Kidney glomerular epithelial cell (primary cell): Measurements from ENCODE around the gene EHD2.
A peak's percentile ranks its signal among the peaks of the same experiment; 100 is the strongest.
"Not testable (repeated sequence)": the region's sequence is repeated elsewhere in the genome, so short reads cannot be mapped to it uniquely, and the experiment has no call there.

Source experiments
- DNase-seq: peaks from one replicate; lab custom pipeline; 2025; lab: John Stamatoyannopoulos, UW

The EHD2 gene

GRCh38 chr19:47713046-47714021 lies at the start of gene EHD2:
TSS of gene EHD2 (plus strand) at chr19:47713422. CDS start at chr19:47716613, 3,191 bp downstream.
- peak; percentile 28 for DNase-seq

- DNase-seq, result peak; percentile 39
These were observed 49.7 kb upstream of the EHD2 start for GRCh38 chr19:47663435-47663910.

GRCh38 chr19:47663911-47664771 lies 49.1 kb upstream of the EHD2 start:
- peak; percentile 36 for DNase-seq

- not testable (repeated sequence) for DNase-seq
These were observed 44.7 kb upstream of the EHD2 start for GRCh38 chr19:47668556-47668955.

- DNase-seq, result no peak
These were observed 42.5 kb upstream of the EHD2 start for GRCh38 chr19:47670736-47671135.

- no peak for DNase-seq
These were observed 41.7 kb upstream of the EHD2 start for GRCh38 chr19:47671499-47671898.

GRCh38 chr19:47673426-47673825 lies 39.8 kb upstream of the EHD2 start:
- no peak for DNase-seq

GRCh38 chr19:47674548-47674947 lies 38.7 kb upstream of the EHD2 start:
- no peak for DNase-seq

GRCh38 chr19:47675271-47675670 lies 38.0 kb upstream of the EHD2 start:
- no peak for DNase-seq

- DNase-seq, result no peak
These were observed 37.4 kb upstream of the EHD2 start for GRCh38 chr19:47675859-47676258.

GRCh38 chr19:47676811-47677210 lies 36.4 kb upstream of the EHD2 start:
- no peak for DNase-seq

- DNase-seq, result no peak
These were observed 33.8 kb upstream of the EHD2 start for GRCh38 chr19:47679251-47679900.

- DNase-seq, result no peak
These were observed 33.0 kb upstream of the EHD2 start for GRCh38 chr19:47679922-47680857.

- DNase-seq, result no peak
These were observed 32.3 kb upstream of the EHD2 start for GRCh38 chr19:47680858-47681332.

- DNase-seq, result no peak
These were observed 31.8 kb upstream of the EHD2 start for GRCh38 chr19:47681388-47681787.

- DNase-seq, result no peak
These were observed 31.3 kb upstream of the EHD2 start for GRCh38 chr19:47681936-47682335.

GRCh38 chr19:47682939-47683338 lies 30.3 kb upstream of the EHD2 start:
- no peak for DNase-seq

- no peak for DNase-seq
These were observed 26.4 kb upstream of the EHD2 start for GRCh38 chr19:47686679-47687450.

- DNase-seq, result no peak
These were observed 25.3 kb upstream of the EHD2 start for GRCh38 chr19:47687906-47688305.

GRCh38 chr19:47691090-47691489 lies 22.1 kb upstream of the EHD2 start:
- DNase-seq, result no peak
